NCI-H82 treated with DMSO at 0.1 percent for 48 hours (cell line): Measurements from ENCODE around the gene USH1C.

Experiments
- DNase-seq: peaks from one replicate; lab custom pipeline; 2025; ENCODE audit not compliant: unreplicated experiment; lab: John Stamatoyannopoulos, UW

USH1C gene

DNA sequence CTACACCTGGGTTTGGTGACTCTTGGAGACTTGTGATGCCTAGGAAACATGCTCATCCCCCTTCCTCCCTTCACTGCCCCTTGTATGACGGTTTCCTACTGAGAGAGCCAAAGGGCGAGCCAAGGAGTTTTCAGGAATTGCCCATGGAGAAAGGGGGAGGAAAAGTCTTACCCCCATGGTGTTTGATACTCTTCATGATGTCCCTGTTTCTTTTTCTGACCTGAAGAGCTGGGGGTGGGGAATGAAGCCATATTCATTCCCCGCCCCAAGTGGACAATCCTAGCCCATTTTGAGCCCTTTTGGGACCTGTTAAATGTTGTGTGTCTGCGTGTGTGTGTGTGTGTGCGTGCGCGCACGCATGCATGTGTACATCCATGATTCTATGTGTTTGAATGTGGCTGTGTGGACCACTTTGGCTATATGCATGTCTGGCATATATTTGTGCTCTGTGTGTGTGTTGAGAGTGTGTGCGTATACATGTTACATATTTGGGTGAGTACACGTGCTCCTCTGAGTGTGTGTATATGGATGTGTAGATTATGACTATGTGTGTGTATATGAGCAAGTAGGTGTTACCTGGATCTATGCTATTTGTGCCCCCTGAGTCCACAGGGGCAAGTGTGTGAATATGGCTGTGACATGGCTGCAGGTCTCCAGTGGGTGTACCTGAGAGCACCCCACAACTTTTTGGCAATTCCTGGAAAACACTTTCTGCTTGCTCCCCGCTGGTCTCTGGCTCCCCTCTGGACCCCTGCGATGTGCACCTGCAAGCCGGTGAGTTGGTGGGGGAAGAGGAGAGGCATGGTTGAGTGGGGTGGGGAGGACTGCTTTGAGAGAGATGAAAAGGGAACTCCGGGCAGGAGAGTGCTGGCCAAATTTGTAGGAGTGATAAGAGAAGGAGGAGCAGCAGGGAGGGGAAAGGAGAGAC is 27.5 kb upstream of the USH1C start:
- no peak for DNase-seq

DNA sequence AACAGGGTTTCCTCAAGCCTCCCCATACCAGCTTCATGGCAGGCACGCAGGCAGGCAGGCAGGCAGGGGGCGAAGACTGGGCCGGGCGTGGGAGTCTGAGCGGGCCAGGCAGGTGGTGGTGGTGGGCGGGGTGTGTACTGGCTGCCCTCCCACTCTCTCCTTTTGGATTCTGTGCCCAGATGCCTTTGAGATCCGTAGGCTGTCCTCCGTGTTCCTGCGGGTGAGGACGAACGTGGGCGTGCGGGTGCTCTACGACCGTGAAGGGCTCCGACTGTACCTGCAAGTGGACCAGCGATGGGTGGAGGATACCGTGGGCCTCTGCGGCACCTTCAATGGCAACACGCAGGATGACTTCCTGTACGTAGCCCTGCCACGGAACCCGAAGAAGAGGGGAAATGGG is 25.8 kb upstream of the USH1C start:
- DNase-seq: no peak

DNA sequence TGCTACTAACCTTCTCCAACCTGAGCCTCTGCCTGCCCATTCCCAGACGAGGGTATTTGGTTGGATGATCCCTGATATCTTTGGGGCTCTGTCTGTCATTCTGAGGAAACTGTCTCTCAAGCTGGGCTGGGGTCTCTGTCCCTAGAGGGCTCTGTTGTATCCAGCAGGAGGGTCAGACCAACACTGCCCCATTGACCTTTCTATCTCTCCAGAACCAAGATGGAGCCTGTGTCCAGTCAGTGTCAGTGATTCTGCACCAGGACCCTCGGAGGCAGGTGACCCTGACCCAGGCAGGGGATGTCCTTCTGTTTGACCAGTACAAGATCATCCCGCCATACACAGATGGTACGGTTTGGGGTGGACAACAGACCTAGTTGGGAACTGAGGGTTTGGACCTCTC is 24.7 kb upstream of the USH1C start:
- DNase-seq: no peak

DNA sequence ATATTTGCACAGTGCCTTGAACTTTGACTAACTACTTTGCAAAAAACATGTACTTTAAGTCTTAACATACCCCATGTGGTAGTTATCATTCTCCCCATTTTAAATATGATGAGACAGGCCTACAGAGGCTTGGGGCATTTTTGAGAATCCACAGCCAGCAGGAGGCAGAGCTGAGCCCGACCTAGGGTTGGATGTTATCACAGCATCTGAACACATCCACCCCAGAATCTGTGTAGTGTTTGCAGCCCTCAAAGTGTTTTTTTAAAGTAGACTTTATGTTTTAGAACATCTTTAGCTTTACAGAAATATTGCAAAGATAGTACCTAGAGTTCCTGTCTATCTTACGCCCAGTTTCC is 20.4 kb upstream of the USH1C start:
- no peak for DNase-seq

DNA sequence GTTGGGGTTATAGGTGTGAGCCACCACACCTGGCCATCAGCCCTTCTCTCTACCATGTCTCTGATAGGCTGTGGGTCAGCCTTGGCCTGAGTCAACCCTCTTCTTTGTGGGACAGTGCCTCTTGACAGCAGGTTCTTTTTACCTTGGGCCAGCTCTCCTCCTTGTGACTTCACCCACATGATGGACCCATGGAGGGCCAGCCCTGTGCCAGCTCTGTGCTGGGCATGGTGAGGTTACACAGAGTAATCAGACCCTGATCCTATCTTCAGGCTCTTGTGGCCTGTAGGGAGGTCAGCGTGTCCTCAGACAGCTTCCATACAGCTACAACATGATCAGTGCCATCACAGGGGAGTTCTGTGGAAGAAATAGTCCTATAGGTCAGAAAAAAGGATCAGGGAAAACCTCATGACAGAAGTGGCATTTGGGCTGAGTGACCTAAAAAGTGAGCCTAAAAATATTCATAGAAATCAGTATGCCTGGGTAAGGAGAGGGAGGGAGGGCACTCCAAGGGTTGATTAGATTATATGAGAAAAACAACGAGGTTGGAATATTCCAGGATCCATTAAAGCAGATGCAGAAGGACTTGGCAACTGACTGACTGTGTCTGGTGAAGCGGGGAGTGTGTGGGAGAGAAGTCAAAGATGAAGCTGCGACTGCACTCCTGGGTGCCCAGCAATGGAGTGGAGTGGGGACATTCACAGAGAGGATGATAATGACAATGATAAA is 19.9 kb upstream of the USH1C start:
- DNase-seq: no peak

DNA sequence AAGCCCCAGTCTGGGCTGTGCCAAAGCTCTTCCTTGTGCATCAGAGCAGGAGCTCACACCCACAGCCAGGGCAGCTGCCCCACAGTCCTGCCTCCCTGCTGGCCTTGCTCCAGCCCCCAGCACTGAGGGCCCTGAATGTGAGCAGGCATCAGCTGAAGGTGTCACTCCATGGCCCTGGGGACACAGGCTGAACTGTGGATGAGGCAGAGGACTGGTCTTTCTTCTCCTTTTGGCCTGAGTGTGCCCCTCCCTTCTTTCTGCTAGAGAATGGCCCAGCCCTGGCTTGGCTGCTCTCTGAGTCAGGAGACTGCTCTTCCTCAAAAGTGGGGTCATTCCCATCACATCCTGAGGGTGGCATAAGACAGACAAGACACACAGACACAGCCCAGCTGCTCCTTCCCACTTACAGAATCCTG is 19.0 kb upstream of the USH1C start:
- no peak for DNase-seq

DNA sequence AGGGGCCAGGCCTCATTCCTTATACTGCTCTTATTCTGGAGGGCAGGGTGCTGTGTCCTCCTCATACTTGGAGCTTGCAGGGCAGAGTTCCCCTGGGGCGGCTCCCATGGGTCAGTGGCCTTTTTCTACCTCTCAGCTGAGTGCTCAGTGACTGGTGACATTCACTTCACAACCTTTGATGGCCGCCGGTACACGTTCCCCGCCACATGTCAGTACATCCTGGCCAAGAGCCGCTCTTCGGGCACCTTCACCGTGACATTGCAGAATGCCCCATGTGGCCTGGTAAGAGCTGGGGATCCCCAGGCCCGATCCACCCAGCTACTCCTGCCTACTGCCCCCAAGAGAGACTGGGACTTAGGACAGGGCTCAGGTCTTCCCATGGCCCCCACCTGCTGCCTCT is 17.3 kb upstream of the USH1C start:
- no peak for DNase-seq

DNA sequence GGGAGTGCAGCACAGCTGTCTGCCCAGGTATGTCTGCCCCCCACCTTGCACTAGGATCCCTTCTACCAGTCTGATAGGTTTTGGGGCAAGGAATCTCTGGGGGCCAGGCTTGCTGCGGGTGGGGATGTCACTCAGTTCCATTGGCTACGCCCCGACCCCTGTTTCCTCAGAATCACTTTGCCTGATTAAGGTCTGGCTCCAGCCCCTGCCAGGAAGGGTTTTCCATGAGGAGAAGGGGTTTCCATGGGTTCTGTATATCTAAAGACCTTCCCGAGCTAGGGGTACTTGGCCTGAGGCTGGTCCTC is 16.8 kb upstream of the USH1C start:
- DNase-seq: no peak

DNA sequence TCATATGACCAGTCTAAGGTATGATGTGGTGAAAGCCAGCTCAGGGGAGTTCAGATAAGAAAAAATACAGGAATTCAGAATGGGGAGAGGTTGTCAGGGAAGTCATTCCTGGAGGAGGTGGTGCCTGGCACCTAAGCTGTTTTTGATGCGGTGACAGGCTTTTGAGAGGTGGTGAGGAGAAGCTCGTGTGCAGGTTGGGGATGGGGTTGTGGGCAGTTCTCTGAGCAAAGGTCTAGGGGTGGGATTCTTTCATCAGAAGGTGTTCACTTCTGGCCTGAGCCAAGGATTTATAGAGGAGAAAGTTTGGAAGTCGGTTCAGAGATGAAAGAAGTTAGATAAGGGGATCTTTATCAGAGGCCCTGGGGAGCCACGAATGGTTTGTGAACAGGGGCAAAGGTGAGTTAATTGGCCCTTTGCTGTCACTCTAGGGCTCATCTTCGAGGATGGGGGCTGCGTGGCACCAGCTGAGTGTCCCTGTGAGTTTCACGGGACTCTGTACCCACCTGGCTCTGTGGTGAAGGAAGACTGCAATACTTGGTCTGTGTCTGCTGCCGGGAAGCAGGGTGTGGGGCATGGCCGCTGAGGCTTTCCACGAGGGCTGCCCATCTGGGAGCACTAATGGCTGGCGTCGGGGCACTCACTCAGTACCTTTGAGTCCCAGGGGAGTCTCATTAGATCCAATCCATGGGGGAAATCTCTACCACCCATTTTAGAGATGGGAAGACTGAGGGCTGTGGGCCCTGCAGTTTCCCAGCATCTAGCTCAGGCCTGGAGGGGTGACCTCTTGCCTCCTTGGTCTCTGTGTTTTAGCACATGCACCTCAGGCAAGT is 16.3 kb upstream of the USH1C start:
- DNase-seq: no peak

DNA sequence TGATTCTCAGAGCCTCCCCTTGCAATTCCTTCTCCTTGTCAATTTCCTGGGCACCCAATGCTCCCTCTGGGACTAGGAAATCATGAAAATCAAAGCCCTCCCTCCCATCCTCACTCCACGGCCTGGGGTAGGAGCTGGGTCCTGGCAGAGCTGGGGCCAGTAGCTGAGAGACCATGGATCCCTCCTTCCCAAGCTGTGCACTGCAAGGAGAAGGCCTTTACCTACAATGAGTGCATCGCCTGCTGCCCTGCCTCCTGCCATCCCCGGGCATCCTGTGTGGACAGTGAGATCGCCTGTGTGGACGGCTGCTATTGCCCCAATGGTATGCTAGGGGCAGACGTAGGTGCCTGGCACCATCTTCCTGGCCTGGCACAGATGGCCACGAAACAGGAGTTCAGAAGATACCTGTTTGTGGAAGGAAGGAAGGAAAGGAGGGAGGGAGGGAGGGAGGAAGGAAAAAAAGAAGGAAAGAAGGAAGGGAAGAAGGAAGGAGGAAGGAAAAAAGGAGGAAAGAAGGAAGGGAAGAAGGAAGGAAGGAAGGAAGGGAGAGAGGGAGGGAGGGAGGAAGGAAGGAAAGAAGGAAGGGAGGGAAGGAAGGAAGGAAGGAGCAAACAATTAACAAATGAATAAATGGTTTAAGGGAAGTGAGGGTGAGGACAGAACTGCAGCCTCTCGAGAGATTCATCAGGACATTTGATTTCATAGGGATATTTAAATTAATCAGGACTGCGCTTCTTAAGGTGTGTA is 15.3 kb upstream of the USH1C start:
- DNase-seq: no peak

DNA sequence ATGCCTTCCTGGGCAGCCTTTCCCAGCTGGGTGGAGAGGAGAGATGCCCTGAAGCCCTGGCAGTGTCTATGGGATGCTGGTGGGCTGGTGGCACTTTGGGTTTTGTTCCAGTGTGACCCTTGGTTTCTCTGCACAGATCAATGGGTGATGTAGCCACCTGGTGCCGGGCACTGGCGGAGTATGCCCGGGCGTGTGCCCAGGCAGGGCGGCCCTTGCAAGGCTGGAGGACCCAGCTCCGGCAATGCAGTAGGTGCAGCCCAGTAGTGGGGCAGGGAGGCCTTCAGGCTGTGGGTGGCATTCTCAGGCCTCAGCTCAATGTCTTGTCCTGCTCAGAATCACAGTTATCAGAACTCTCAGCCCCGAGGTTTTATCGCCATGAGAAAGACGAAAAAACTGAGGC is 14.7 kb upstream of the USH1C start:
- no peak for DNase-seq

DNA sequence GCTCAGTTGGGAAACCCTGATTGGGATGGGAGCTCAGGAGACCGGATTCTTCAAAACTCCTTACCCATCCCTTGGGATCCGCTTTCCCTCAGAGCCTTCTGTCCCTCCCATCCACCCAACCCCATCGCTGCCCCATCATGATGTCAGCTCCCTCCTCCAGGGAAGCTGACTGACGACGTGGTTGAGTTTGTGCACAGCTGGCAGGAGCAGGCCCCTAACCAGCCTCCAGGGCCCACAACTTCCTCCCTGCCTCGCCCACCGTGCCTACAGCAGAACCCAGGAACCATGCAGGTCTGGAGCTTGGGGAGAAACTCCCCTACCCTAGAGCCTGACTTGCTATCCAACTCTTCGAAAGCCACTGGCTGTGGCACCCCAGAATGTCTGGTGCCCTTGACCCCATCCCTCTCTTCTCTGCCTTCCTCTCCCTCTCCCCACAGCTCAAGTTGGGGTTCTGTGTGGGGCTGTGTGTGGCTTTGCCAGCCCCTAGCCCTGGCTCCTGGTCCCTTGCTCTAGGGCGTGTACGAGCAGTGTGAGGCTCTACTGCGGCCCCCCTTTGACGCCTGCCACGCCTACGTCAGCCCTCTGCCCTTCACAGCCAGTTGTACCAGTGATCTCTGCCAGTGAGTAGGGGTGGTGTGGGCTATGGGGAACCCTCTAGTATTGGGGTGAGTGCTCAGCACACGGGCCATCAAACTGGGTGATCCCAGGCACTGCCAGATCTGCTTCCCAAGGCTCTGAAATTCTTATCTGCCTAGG is 14.0 kb upstream of the USH1C start:
- DNase-seq: no peak

DNA sequence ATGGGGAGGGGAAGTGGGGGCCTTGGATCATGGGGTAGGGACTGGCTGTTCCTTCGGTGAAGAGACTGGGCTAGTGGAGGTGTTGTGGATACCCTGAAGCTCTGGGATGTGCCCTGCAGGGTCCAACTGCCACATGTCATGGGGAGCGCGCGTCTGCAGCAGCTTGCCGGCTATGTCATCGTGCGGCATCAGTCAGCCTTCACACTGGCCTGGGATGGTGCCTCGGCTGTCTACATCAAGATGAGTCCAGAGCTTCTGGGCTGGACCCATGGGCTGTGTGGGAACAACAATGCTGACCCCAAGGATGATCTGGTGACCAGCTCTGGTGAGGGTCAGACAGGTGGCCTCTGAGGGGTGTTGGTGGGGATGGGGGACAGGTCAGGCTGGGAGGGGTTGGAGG is 12.8 kb upstream of the USH1C start:
- no peak for DNase-seq

DNA sequence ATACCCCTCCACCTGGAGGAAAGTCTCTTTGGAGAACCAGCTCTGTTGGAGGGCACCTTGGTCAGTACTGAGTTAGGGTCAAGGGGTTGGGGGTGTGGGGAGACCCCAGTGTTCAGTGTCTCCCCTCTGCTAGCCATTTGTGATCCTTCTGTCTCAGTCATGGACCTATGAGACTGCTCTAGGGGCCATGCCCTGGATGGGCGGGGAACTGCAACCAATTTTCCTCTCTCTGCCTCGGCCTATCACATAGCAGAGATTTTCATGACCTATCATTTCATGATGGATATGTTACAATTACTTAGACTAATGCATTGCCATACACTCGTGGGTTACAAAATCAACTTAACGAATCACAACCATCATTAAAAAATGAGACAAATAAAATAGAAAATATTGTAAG is 10.3 kb upstream of the USH1C start:
- DNase-seq: no peak

DNA sequence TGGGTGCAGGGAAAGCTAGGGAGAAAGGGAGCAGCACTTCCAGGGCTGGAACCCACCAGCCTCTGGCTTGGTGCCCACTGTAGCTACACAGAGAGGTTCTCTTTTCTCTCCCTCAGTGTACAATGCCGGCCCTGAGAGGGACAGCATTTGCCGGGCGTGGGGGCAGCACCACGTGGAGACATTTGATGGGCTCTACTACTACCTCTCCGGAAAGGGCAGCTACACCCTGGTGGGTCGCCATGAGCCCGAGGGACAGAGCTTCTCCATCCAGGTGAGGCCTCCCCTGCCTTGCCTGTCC is 9.0 kb upstream of the USH1C start:
- no peak for DNase-seq

DNA sequence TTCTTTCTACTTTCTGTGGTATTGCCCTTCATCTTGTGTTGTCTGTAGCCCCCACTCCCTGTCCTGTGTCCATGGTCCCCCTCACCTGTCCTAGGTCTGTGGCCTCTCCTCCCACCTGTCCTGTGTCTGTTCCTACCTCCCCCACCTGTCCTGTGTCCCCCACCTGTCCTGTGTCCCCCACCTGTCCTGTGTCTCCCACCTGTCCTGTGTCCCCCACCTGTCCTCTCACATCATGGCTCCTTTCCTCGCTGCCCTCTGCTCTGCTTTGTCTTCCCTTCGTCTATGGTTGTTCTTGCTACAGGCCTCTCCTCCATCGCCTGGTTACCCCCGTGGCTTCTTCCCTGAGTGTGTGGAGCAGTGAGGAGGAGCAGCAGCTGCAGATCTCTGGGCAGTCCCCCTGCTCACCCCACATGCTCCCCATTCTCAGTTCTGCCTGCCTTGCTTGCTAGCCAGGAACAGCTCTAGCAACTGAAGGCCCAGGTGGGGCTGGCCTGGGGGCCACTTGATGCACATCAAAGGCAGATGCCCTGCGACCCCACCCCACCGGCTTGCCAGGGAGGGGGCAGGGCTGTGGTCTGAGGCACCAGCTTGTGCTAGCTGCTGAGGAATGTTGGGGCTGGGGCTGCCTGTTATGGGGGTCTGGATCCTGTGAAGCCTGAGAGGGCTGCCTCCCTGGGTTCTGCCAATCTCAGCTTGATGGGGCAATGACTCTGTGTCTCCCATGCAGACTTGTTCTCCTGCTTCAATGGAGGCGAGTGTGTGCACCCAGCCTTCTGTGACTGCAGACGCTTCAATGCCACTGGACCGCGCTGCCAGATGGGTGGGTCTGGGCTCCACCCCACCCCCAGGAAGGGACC is 8.4 kb upstream of the USH1C start:
- DNase-seq: no peak

DNA sequence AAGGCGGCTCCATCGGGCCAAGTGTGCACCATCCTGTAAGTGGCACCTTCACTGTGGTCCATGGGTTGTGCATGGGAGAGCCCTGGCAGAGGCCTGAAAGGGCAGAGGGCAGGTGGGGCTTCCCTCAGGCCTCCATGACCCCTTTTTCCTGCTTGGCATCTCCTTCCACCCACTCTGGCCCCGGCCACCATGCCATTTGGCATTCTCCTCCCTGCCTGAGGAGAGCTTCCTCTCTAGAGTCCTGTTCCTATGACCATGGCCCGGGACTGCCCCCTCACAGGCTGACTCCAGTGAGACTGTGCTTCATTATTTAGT is 7.8 kb upstream of the USH1C start:
- DNase-seq: no peak

DNA sequence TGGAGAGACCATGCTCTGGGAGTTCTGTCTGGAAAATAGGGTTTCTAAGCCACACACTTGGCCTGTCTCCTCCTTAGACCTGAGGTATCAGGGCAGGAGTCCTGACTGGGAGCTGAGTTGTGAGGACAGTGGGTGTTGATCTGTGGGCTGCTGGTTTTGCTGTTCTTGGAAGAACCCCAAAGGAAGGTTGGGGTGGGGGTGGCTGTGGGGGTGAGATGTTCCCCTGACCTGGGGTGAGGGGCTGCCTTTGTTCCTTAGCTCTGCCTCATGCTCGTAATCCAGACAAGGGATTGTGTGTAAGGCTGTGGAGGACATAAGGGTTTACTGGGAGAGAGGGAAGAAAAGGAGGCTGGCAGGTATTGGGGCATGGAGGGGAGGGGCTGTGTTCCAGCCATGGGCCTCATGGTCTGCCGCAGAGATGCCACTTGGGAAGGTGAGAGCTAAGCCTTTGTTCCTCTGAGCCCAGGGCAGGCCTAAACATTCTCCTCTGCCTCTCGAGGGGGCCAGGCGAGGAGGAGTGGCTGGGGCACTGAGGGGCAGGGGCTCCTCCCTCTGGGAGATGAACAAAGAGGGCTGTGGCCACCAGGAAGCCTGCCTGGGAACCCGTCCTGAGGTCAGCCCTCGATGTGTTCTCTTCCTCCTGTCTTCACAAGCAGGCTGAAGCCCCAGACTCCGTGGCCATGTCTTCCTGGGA is 7.3 kb upstream of the USH1C start:
- no peak for DNase-seq
